ENCODE results near the gene PDGFD.

DNA sequence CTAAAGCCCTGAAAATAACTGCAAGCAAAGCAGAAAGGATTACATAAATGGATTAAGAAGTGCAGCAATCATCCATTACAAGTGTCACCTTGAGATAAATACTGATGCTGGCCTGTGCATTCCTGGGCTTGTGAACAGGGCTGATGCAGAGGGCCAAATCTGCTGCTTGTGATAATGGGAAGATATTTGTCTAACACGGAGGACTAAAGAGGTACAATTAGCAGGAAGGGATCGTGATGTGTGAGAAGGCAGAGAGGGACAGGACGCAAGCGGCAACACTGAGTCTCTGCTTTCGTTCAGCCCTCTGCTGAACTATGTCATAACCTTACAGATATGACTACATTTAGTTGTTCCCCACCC, 235.2 kb downstream of the PDGFD start:
- no peak for TF ChIP-seq FOS (IDR thresholded peaks at IDR 0.05; ENCODE audit: borderline replicate concordance, insufficient read depth, low read length)
- TF ChIP-seq, protein P1, sequence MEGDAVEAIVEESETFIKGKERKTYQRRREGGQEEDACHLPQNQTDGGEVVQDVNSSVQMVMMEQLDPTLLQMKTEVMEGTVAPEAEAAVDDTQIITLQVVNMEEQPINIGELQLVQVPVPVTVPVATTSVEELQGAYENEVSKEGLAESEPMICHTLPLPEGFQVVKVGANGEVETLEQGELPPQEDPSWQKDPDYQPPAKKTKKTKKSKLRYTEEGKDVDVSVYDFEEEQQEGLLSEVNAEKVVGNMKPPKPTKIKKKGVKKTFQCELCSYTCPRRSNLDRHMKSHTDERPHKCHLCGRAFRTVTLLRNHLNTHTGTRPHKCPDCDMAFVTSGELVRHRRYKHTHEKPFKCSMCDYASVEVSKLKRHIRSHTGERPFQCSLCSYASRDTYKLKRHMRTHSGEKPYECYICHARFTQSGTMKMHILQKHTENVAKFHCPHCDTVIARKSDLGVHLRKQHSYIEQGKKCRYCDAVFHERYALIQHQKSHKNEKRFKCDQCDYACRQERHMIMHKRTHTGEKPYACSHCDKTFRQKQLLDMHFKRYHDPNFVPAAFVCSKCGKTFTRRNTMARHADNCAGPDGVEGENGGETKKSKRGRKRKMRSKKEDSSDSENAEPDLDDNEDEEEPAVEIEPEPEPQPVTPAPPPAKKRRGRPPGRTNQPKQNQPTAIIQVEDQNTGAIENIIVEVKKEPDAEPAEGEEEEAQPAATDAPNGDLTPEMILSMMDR (IDR thresholded peaks at IDR 0.05; ENCODE audit: extremely low read depth in 1 of 2, insufficient read depth in 1 of 2, low read depth in 1 of 2, low read length in 2 of 2), result no peak
- TF ChIP-seq, protein P2, sequence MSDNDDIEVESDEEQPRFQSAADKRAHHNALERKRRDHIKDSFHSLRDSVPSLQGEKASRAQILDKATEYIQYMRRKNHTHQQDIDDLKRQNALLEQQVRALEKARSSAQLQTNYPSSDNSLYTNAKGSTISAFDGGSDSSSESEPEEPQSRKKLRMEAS (IDR thresholded peaks at IDR 0.05; ENCODE audit: insufficient read depth, insufficient read length), result no peak
- no peak for TF ChIP-seq POLR2A (IDR thresholded peaks at IDR 0.05; ENCODE audit: low read depth, low read length)
- TF ChIP-seq POLR2AphosphoS5 (IDR thresholded peaks at IDR 0.05; ENCODE audit: insufficient read depth, low read depth, low read length), result no peak
- no peak for TF ChIP-seq MYC (IDR thresholded peaks at IDR 0.05; ENCODE audit: low read depth, low read length)
- TF ChIP-seq GATA2 (IDR thresholded peaks at IDR 0.05; ENCODE audit: insufficient read depth, insufficient read length, low read depth, low read length), result no peak
- TF ChIP-seq EZH2 (IDR thresholded peaks at IDR 0.05; ENCODE audit: borderline replicate concordance, low read depth, low read length, severe bottlenecking), result no peak
- no peak for TF ChIP-seq JUN (IDR thresholded peaks at IDR 0.05; ENCODE audit: borderline replicate concordance, insufficient read depth, insufficient read length, low read depth)

Data from endothelial cell of umbilical vein (primary cell).